GM21447 (cell line): ENCODE measurements around the gene CHODL.

Experiments used
- ATAC-seq: cut with Tn5 transposase; IDR thresholded peaks from one replicate; pipeline ENCODE4 v1.9.1; 2021; ENCODE audit not compliant: unreplicated experiment

CHODL gene

DNA sequence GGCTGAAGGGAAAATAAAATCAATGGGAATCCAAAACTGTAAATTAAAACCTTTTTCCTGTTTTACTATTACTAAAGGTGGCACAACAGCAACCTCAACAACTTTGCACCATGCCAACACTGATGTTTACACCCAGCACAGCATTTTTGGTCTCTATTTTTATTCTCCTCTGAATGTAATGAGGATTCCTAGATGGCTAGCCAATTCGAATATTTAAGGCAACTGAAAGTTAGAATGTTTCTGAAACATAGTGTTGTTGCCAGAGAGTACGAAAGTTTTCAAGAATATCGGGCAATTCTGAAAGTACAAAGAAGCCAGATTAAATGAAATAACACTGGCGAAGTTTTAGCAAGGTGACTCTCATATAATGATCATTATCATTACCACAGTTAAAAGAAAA, 40.7 kb downstream of the CHODL start:
- no peak for ATAC-seq

GRCh38 chr21:18289876-18290275, 45.2 kb downstream of the CHODL start:
- ATAC-seq = no peak

GRCh38 chr21:18294100-18294499, 49.5 kb downstream of the CHODL start:
- ATAC-seq = no peak

DNA sequence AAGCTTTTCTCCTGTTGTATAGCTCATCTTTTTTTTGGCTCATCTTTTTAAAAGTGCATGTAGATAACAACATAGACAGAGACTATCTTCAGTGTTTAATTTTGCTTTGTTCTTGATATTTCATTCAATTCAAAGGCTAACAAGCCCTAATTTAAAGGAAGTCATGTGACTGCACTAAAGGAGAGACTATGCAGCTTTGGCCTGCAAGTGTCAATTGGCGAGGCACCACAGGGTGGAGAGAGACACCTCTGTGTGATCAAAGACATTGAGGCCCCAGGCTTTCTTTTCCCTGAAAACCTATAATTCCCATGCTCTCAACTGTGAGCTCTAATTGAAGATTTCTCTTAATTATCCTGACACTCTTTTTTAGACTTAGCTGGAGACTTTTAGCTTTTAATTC, 53.6 kb downstream of the CHODL start:
- no peak for ATAC-seq
